Tongue (tissue), 2 donors: ENCODE measurements around the gene NSA2. TPM values are rescaled to one million over a fixed set of nuclear protein-coding genes. Genes with fewer than 3 reads are reported as not detected.
A peak's percentile ranks its signal among the peaks of the same experiment; 100 is the strongest.
"Not testable (repeated sequence)": the region's sequence is repeated elsewhere in the genome, so short reads cannot be mapped to it uniquely, and the experiment has no call there.

Source experiments
- DNase-seq: peaks from one replicate; pipeline ENCODE4 v3.0.0-alpha.2; 2015
- total RNA-seq: library from RNA; depleted of rRNA; stranded (reverse); fragments of >200 nt; gene quantifications from one replicate; pipeline ENCODE4 v1.2.3, GENCODE V29; 2014

Gene NSA2
- 114 TPM for total RNA-seq

DNA sequence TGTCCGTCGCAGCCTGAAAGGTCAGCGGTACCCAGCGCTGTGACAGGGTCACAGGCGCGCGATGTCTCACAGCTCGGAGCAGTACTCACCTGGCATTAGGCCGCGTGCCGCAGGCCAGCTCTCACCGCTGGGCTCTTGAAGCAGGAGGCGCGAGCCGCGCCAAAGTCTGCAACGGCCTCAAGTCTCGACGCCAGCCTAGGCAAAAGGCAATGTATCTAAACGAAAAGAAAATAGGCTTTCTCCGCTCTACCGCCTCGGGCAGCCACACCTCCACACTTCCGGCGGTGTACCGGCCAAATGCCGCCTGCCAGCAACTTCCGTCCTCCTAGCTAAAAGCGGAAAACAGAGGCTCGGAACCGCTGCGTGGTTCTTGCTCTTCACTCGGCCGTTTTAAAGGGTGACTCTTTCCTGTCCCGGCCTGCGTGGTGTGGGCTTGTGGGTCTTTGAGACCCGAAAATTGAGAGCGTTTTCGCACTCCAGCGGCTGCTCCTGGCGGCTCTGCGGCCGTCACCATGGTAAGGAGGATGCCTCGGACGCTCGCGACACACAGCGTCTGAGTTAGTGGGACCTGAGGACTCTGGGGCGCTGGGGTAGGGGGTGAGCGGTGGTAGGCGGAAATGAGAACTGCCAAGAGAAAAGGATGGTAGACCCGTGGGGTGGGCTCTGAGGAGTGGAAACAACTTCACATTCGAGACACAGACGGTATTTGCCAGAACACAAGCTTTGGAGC, at the start of gene NSA2, which contains the start of gene GFM2:
Gene NSA2, plus strand, starts transcription at position 401 of the 730 bp plus-strand sequence. Its CDS starts 112 bp downstream, at position 513.
Gene GFM2, minus strand, starts transcription at position 269 of the 730 bp plus-strand sequence. CDS start 3,375 bp downstream, outside the sequence.
- DNase-seq, result peak; percentile 97

DNA sequence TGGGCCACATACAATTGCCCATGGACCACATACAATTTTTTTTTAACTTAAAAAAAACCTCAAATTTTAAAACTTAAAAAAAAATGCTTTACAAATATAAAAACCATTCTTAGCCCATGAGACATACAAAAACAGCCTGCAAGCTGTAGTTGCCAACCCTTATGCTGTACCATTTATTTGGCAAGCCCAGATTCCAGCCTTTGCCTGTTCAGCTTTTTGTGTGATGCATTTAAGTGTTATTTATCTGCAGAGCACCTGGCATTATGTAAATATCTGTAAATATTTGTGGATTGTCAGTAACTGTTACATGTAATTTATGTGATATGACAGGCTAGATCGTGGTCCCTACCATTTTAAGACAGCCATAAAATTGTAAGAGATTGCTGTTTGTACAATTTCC, 49.5 kb upstream of the NSA2 start:
- DNase-seq, result no peak

DNA sequence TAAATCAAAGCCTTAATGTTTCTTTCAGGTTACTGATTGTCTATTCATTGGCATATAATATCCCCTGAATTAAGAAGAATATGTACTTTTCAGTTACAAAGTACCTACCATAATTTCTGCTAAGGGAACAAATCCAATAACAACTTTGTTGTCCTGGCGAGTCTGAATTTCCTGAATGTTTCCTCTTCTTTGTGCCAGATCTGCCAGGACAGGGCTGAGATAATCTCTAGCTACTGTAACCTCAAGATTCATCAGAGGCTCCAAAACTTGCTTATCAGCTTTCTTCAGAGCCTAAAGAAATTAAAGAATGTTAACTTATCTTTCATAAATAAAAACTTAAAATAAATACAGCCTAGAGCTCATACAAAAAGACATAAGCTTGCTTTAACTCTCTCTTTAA, 44.8 kb upstream of the NSA2 start:
- no peak for DNase-seq

GRCh38 chr5:74725331-74725730, 41.7 kb upstream of the NSA2 start:
- no peak for DNase-seq

DNA sequence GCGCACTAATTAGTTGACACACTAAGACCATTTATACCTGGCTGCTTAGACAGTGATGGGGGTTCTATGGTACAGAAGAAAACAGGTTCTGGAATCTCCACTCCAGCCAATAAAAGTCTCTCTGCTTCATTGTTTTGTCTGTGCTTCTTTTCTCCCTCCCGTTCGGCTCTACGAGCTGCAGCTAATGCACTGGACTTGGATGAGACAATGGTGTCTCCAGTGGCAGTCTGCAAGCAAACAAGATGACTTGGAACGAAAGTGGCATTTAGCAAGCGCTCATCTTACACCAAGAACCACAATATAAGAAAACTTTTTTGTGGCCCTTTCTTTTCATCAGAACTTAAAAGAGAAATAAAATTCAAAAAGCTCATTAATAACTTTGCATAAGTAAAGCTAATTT, 30.3 kb upstream of the NSA2 start:
- DNase-seq, result no peak

DNA sequence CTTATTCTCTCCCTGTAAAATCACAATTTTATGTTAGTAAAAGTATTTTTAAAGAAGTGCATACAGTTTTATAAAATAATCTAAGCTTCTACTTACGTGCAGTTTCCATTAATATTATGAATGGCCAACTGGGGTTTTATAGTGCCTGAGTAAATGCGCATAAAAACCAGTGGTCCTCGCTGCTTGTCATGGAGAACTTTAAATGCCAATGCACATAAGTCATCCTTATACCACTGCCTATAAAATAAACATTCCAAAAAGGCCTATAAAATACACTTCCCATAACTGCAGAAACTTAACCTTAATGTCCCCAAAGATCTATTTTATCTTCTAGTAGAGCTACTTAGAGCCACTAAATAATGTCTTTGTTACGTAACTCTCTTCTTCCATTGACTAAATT, 28.6 kb upstream of the NSA2 start:
- no peak for DNase-seq

DNA sequence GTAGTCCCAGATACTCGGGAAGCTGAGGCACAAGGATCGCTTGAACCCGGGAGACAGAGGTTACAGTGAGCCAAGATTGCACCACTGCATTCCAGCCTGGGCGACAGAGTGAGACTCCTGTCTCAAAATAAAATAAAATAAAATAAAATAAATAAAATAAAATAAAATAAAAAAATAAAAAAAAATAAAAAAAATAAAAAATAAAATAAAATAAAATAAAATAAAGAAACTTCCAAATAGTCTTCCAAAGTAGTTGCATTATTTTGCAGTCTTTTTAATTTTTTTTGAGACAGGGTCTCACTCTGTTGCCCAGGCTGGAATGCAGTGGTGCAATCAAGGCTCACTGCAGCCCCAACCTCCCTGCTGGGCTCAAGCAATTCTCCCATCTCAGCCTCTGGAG, 18.3 kb upstream of the NSA2 start:
- DNase-seq, result not testable (repeated sequence)

DNA sequence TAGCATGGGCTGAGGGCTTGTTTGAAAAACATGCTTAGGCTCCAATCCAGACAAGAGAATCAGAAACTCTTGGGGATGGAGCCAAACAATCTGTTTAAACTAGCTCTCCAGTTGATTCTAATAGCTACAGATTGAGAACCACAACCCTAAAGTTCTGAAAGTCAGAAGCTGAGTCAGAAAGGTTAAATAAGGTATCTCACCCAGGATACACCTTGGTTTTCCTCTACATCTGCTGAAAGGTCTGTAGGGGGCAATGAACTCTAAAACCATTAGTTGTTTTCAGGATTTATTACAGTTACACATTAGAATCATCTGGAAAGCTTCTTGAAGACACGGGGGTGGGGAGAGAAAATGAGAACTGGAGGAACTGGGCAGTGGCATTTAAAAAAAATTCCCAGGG, 5.8 kb upstream of the NSA2 start:
- no peak for DNase-seq

DNA sequence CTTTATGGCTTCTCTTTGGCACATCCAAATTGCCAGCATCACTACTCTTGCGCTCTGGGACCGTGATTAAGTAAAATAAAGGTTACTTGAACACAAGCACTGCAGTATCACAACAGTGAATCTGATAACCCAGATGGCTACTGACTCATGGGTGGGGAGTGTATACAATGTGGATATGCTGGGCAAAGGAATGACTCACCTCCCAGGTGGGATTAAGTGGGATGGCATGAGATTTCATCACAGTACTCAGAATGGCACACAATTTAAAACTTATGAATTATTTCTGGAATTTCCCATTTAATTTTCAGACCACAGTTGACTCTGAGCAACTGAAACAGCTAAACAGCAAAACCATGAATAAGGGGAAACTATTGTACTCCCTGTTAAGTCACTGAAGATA, 4.5 kb upstream of the NSA2 start:
- no peak for DNase-seq

GRCh38 chr5:74763504-74763903, 3.5 kb upstream of the NSA2 start:
- DNase-seq, result no peak

- DNase-seq, result no peak
These were observed 1.8 kb upstream of the NSA2 start for GRCh38 chr5:74765201-74765600.

DNA sequence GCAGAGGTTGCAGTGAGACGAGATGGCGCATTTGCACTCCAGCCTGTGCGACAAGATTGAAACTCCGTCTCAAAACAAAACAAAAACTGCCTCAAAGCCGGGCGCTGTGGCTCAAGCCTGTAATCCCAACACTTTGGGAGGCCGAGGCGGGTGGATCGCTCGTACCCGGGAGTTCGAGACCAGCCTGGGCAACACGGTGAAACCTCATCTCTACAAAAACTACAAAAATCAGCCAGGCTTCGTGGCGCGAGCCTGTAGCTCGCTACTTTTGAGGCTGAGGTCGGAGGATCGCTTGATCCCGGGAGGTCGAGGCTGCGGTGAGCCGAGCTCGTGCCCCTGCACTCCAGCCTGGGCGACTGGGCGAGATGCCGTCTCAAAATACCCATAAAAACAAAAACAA, 1.1 kb upstream of the NSA2 start:
- DNase-seq, result no peak

DNA sequence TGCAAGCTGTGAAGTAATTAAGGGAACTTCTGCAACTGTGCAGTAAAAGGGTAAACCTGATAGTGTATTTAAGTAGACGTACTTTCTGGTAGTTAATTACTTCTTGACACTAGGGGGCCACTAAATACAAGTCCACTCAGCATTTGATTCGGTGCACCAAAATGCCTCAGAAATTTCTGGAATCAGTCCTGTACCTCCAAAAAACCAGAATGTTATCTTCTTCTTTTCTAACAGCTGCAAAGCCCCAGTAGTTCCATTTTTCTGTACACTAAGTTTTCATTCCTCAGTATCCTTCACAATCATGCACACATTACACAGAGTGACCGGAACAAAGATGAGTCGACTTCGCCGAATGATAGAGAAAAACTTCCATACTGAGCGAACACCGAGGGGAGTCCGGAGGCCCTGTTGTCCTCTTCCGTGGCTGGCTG, 616 bp upstream of the NSA2 start:
- peak; percentile 69 for DNase-seq

DNA sequence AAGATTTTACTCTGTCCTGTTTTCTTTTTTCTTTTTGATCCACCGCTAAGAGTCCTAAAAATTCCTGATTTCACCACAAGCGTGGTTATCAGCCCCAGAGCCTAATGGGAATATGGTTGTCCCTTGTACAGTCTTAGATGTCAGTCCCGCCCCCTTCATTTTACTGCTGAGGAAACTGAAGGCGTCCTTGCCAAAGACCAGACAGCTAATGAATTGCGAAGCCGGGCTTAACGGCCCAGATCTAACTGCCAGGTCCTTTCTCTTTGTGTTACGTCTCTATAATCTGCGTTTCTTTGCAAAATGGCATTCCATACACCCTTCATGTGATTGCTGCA, 497 bp downstream of the NSA2 start:
- no peak for DNase-seq

- DNase-seq, result no peak
These were observed 5.3 kb downstream of the NSA2 start for GRCh38 chr5:74772359-74772758.

DNA sequence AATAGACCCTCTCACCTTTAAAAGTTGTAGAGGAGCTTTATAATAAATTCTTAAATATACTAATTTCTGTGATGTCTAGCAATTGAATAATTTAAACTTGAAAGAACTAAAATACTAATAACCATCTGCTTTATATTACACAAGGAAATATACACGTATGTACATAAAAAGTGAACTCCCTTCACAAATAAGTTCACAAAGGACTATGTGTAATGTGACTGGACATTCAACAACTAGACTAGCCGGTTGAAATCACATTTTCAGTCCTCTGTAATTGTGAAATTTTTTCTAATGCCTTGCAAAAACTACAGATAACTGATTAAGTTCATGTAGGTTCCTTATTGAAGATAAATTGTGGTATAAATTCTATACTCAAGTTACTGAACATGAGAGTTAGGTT, 11.6 kb downstream of the NSA2 start:
- DNase-seq, result no peak

GRCh38 chr5:74786851-74787250, 19.8 kb downstream of the NSA2 start:
- no peak for DNase-seq

- no peak for DNase-seq
These were observed 20.4 kb downstream of the NSA2 start for GRCh38 chr5:74787424-74787823.

DNA sequence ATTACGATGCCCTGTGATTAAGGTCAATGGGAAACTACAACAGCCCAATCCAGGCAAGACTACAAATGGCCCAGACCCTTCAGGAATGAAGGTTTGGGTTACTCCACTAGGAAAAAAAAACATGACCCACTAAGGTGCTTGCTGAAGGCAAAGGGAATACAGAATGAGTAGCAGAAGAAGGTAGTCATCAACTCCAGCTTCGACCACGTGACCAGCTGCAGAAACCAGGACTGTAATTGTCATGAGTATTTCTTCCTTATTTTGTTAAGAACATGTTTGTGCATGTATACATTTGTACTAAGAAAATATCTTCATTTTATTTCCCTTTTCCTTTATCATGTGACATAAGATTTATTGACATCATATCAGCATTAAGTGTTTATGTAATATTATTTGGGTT, 24.6 kb downstream of the NSA2 start:
- not testable (repeated sequence) for DNase-seq

DNA sequence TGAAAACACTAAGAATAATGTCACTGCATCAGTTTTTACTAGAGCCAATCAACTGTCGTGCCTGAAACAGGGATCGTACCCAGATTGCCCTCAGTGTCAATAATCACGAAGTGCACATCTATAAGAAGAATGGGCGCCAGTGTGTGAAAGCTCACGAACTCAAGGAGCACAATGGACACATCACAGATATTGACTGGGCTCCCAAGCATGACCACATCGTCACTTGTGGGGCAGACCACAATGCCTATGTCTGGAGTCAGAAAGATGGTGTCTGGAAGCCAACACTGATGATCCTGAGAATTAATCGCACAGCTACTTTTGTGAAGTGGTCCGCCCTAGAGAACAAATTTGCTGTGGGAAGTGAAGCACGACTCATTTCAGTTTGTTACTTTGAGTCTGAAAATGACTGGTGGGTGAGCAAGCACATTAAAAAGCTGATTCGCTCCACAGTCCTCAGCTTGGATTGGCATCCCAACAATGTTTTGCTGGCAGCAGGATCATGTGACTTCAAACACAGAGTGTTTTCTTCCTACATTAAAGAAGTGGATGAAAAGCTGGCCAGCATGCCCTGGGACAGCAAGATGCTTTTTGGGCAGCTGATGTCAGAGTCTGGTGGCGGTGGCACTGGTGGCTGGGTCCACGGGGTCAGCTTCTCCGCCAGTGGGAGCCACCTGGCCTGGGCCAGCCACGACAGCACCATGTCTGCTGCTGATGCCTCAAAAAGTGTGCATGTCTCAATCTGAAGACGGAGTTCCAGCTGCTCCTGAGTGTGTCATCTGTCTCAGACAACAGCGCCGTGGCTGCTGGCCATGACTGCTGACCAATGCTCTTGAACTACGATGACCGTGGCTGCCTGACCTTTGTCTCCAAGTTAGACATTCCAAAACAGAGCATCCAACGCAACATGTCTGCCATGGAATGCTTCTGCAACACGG, 32.2 kb downstream of the NSA2 start:
- DNase-seq, result no peak

- DNase-seq, result no peak
These were observed 34.1 kb downstream of the NSA2 start for GRCh38 chr5:74801197-74801596.

- no peak for DNase-seq
These were observed 34.9 kb downstream of the NSA2 start for GRCh38 chr5:74801941-74802340.

DNA sequence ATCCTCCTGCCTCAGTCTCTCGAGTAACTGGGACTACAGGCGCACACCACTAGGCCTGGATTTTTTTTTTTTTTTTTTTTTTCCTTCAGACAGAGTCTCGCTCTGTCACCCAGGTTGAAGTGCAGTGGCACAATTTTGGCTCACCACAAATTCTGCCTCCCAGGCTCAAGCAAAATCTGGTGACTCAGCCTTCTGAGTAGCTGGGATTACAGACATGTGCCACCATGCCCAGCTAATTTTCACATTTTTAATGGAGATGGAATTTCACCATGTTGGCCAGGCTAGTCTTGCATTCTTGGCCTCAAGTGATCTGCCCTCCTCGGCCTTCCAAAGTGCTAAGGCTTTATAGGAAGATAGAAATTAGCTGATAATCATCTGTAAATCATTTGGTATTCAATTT, 43.9 kb downstream of the NSA2 start:
- DNase-seq, result peak; percentile 25

DNA sequence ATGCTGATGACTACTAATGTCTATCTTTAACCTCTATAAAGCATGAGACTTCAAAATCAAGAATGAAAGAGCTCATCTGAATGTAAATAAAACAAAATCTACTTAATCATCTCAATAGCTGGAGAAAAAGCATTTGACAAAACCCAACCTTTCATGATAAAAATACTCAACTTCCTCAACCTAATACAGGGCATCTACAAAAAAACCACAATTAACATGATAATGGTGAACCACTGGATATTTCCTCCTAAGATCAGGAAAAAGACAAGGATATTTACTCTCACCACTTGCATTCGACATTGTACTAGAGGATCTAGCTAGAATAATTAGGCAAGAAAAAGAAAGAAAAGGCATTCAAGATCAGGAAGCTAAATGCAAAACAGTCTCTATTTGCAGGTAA, 49.8 kb downstream of the NSA2 start:
- no peak for DNase-seq
